ENCODE results near the gene AGPAT3.

- TF ChIP-seq EP300 (IDR thresholded peaks at IDR 0.05) (no peak), CTCF (IDR thresholded peaks at IDR 0.05) (no peak)
These were observed 70.7 kb downstream of the AGPAT3 start for GRCh38 chr21:43935711-43936110.

Measured in upper lobe of left lung (tissue), 4 donors.